Stomach (tissue), 4 donors: Measurements from ENCODE around the gene SERTAD3.

Experiments used
- POLR2A ChIP-seq, 4 donors: fragments of 450-650 bp; IDR thresholded peaks; one replicate each; pipeline ENCODE4 v1.6.1; 2016; ENCODE audit warnings: antibody characterized with exemption in 4 of 4, control low read depth in 2 of 4, mild to moderate bottlenecking in 1 of 4, moderate library complexity in 1 of 4
- POLR2AphosphoS5 ChIP-seq, 3 donors: sonication (generic); formaldehyde crosslinking; IDR thresholded peaks; one replicate each; pipeline ENCODE4 v1.6.1; 2016; ENCODE audit warnings: antibody characterized with exemption in 3 of 3
- TF ChIP-seq, protein P1 (sequence below), 7 experiments: fragments of 450-650 bp in 4 of 7; fragments of 200-600 bp in 3 of 7; sonication (generic) in 3 of 7; IDR thresholded peaks; one replicate each; pipeline ENCODE4 v1.5.1; 2016 to 2019; ENCODE audit warnings: antibody characterized with exemption in 7 of 7, control low read depth in 2 of 7, mild to moderate bottlenecking in 1 of 7

- TF ChIP-seq, protein P1, sequence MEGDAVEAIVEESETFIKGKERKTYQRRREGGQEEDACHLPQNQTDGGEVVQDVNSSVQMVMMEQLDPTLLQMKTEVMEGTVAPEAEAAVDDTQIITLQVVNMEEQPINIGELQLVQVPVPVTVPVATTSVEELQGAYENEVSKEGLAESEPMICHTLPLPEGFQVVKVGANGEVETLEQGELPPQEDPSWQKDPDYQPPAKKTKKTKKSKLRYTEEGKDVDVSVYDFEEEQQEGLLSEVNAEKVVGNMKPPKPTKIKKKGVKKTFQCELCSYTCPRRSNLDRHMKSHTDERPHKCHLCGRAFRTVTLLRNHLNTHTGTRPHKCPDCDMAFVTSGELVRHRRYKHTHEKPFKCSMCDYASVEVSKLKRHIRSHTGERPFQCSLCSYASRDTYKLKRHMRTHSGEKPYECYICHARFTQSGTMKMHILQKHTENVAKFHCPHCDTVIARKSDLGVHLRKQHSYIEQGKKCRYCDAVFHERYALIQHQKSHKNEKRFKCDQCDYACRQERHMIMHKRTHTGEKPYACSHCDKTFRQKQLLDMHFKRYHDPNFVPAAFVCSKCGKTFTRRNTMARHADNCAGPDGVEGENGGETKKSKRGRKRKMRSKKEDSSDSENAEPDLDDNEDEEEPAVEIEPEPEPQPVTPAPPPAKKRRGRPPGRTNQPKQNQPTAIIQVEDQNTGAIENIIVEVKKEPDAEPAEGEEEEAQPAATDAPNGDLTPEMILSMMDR (IDR thresholded peaks at IDR 0.05), result no peak
- no peak for TF ChIP-seq POLR2AphosphoS5 (IDR thresholded peaks at IDR 0.05)
- no peak for TF ChIP-seq POLR2A (IDR thresholded peaks at IDR 0.05)
Measured at GRCh38 chr19:40393894-40394815, 50.0 kb downstream of the SERTAD3 start.
